PC-9 (cell line): ENCODE results near the gene ASCC3. TPM values are rescaled to one million over a fixed set of nuclear protein-coding genes. Genes with fewer than 3 reads are reported as not detected.

Experiments
- BruUV-seq: library from RNA; stranded (reverse); fragments of 400-500 nt; replicated peaks from 2 replicates; lab custom pipeline; 2021; lab: Mats Ljungman, UMichigan
- CTCF ChIA-PET: fragments of 300-600 bp; sonication (Branson Sonifier 250); formaldehyde crosslinking; loops from one replicate; lab custom pipeline; 2022; ENCODE audit warnings: antibody characterized with exemption; lab: Charles Lee
- POLR2A ChIA-PET: fragments of 300-600 bp; sonication (Branson Sonifier 250); formaldehyde crosslinking; loops from one replicate; lab custom pipeline; 2022; ENCODE audit warnings: antibody characterized with exemption; ENCODE audit not compliant: unreplicated experiment; lab: Charles Lee
- DNase-seq, 2 experiments: peaks; one replicate each; pipeline versions ENCODE4 v3.0.0 to v3.0.0-alpha.2; 2015 to 2022; ENCODE audit warnings: mixed read lengths in 1 of 2
- H2AFZ ChIP-seq: fragments of 200-600 bp; sonication (generic); 2 replicates; pipeline ENCODE4 v1.8.1; 2017; ENCODE audit warnings: antibody characterized with exemption
- H3F3A ChIP-seq: fragments of 200-600 bp; sonication (generic); 2 replicates; pipeline ENCODE4 v1.8.1; 2017; ENCODE audit warnings: antibody characterized with exemption, mild to moderate bottlenecking, low read depth; ENCODE audit not compliant: insufficient read depth
- H3K27ac ChIP-seq: fragments of 200-600 bp; sonication (generic); 2 replicates; pipeline ENCODE4 v1.6.1; 2016; ENCODE audit warnings: mixed run types
- H3K27me3 ChIP-seq: fragments of 200-600 bp; sonication (generic); 2 replicates; pipeline ENCODE4 v1.6.1; 2016; ENCODE audit warnings: low read depth, mixed run types; ENCODE audit not compliant: insufficient read depth
- H3K36me3 ChIP-seq: fragments of 200-600 bp; sonication (generic); 2 replicates; pipeline ENCODE4 v1.6.1; 2016; ENCODE audit warnings: low read depth, mixed run types
- H3K4me1 ChIP-seq: fragments of 200-600 bp; sonication (generic); replicated peaks from 2 replicates; pipeline ENCODE4 v1.6.1; 2016; ENCODE audit warnings: mixed run types; ENCODE audit not compliant: insufficient read depth
- H3K4me2 ChIP-seq: fragments of 200-600 bp; sonication (generic); 2 replicates; pipeline ENCODE4 v1.6.1; 2017; ENCODE audit warnings: mixed run types
- H3K4me3 ChIP-seq: fragments of 200-600 bp; sonication (generic); 2 replicates; pipeline ENCODE4 v1.6.1; 2016; ENCODE audit warnings: mixed run types
- H3K79me2 ChIP-seq: fragments of 200-600 bp; sonication (generic); 2 replicates; pipeline ENCODE4 v1.6.1; 2017; ENCODE audit warnings: low read depth, mixed run types
- H3K9me2 ChIP-seq: fragments of 200-600 bp; sonication (generic); 2 replicates; pipeline ENCODE4 v1.8.1; 2017; ENCODE audit warnings: mild to moderate bottlenecking; ENCODE audit not compliant: insufficient read depth
- H3K9me3 ChIP-seq: fragments of 200-600 bp; sonication (generic); 2 replicates; pipeline ENCODE4 v1.8.1; 2016; ENCODE audit warnings: low read depth; ENCODE audit not compliant: insufficient read depth
- H4K20me1 ChIP-seq: fragments of 200-600 bp; sonication (generic); 2 replicates; pipeline ENCODE4 v1.8.1; 2017; ENCODE audit not compliant: insufficient read depth
- EZH2 ChIP-seq: fragments of 200-600 bp; sonication (generic); IDR thresholded peaks from 2 replicates; pipeline ENCODE4 v1.8.0; 2017; ENCODE audit warnings: antibody characterized with exemption, low read depth
- intact Hi-C: fragments of 100-400 bp; cut with micrococcal nuclease; formaldehyde crosslinking; loops from one replicate; pipeline ENCODE4 v1.10.0; 2022; ENCODE audit not compliant: unreplicated experiment
- total RNA-seq: library from RNA; stranded (reverse); gene quantifications from 2 replicates; pipeline ENCODE4 v1.2.3, GENCODE V29; 2021
- TF ChIP-seq, protein P1 (sequence below): fragments of 200-600 bp; sonication (generic); conservative IDR thresholded peaks from 2 replicates; pipeline ENCODE4 v1.6.1; 2017; ENCODE audit warnings: mixed run types, antibody characterized with exemption, mild to moderate bottlenecking, moderate library complexity

Gene ASCC3
- total RNA-seq, 1 experiment from 2014 or later, result 29.4 TPM

DNA sequence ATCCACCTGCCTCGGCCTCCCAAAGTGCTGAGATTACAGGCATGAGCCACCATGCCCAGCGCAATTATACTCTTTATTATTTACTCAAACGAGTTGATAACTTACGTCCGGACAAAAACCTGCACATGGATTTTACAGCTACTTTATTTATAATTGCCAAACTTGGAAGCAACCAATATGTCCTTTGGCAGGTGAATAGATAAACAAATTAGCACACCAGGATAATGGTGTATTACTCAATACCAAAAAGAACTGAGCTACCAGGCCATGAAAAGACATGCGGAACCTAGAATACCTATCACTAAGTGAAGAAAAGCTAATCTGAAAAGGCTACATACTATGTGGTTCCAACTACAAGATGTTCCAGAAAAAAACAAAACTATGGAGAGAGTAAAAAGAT, 168.1 kb downstream of the ASCC3 start:
- Histone ChIP-seq H3K9me3 (no peaks in the 10 kb centered on the region), H3K4me1 (no peaks in the 10 kb centered on the region), H3K79me2 (no peaks in the 10 kb centered on the region), H3K4me2 (no peak overlapping the region), H2AFZ (no peak overlapping the region), H3F3A (no peaks in the 10 kb centered on the region), H3K27ac (no peak overlapping the region), H3K36me3 (0 out of 2 replicates have a peak, but pooled peaks cover 7% of the 10 kb centered on the region), H4K20me1 (no peaks in the 10 kb centered on the region), H3K9me2 (no peaks in the 10 kb centered on the region), H3K27me3 (no peaks in the 10 kb centered on the region), H3K4me3 (no peak overlapping the region)
- POLR2A ChIA-PET, result no interaction called here
- no peak for DNase-seq
- TF ChIP-seq EZH2, result no peak
- TF ChIP-seq, protein P1, sequence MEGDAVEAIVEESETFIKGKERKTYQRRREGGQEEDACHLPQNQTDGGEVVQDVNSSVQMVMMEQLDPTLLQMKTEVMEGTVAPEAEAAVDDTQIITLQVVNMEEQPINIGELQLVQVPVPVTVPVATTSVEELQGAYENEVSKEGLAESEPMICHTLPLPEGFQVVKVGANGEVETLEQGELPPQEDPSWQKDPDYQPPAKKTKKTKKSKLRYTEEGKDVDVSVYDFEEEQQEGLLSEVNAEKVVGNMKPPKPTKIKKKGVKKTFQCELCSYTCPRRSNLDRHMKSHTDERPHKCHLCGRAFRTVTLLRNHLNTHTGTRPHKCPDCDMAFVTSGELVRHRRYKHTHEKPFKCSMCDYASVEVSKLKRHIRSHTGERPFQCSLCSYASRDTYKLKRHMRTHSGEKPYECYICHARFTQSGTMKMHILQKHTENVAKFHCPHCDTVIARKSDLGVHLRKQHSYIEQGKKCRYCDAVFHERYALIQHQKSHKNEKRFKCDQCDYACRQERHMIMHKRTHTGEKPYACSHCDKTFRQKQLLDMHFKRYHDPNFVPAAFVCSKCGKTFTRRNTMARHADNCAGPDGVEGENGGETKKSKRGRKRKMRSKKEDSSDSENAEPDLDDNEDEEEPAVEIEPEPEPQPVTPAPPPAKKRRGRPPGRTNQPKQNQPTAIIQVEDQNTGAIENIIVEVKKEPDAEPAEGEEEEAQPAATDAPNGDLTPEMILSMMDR, result no peak
- BruUV-seq, result no TSS peak
- intact Hi-C loops, result no loop called here
- CTCF ChIA-PET, result interaction anchor here (0.6 kb wide), 1 partner anchor 34 kb away, joined by 3 read pairs; no protein-coding TSS in a partner anchor

DNA sequence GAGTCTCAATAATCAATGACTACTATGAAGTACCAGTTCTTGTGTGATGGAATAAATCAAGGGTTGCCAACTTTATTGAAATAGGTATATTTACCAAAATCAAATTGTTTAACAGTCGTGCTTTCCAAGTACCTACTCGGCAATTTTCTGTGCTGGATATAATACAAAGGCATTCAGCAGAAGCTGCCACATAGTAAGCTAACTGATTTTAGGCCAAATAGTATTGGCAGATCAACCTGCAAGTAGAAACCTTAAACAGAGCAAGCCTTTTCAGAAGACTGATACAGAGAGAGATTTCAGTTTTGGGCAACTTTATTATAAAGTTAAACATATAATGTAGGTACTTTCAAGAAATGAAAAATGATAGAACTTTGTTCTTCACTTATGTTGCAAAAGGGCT, 174.6 kb downstream of the ASCC3 start:
- intact Hi-C loops, result no loop called here
- Histone ChIP-seq H3K79me2 (no peaks in the 10 kb centered on the region), H3K4me2 (no peak overlapping the region), H3K9me2 (peaks cover 5% of the 10 kb centered on the region; the same call in 1 of the 2 replicates), H3K4me3 (no peak overlapping the region), H3K4me1 (no peaks in the 10 kb centered on the region), H3K27me3 (no peaks in the 10 kb centered on the region), H3K9me3 (no peaks in the 10 kb centered on the region; the same call in 1 of the 2 replicates), H4K20me1 (no peaks in the 10 kb centered on the region), H2AFZ (no peak overlapping the region), H3K27ac (no peak overlapping the region), H3F3A (no peaks in the 10 kb centered on the region), H3K36me3 (no peaks in the 10 kb centered on the region)
- TF ChIP-seq, protein P1, result no peak
- no peak for TF ChIP-seq EZH2
- POLR2A ChIA-PET, result no interaction called here
- no peak for DNase-seq
- BruUV-seq, result no TSS peak
- CTCF ChIA-PET, result no interaction called here

DNA sequence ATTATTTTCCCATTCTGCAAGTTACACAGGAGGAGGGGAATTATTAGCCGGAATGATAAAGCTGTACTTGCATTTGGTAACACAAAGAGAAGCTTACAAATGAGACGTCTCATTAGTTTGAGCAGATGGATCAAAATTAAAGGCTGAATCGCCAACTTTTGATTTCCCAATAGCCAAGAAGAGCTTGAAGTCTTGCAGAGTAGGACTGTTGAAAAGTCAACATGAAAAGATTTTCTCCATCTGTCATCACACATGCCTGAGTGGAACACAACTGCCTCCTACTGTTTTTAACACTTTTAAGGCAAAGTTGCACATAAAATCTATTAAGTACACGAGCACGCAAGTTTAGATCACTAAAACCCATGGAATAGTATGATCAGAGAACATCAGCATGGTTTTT, 176.2 kb downstream of the ASCC3 start:
- no TSS peak for BruUV-seq
- CTCF ChIA-PET, result no interaction called here

More for the DNA sequence above, 176.2 kb downstream of the ASCC3 start:
- H3K9me2 ChIP-seq, result peaks cover 5% of the 10 kb centered on the region; the same call in 1 of the 2 replicates
- H3K4me2 ChIP-seq, result no peak overlapping the region
- H2AFZ ChIP-seq, result no peak overlapping the region
- no peaks in the 10 kb centered on the region for H3K79me2 ChIP-seq
- H3K4me3 ChIP-seq, result no peak overlapping the region
- POLR2A ChIA-PET, result no interaction called here
- H4K20me1 ChIP-seq, result no peaks in the 10 kb centered on the region
- intact Hi-C loops, result no loop called here
- H3K36me3 ChIP-seq, result no peaks in the 10 kb centered on the region
- H3F3A ChIP-seq, result no peaks in the 10 kb centered on the region
- no peaks in the 10 kb centered on the region for H3K27me3 ChIP-seq
- DNase-seq, result no peak
- TF ChIP-seq, protein P1, result no peak
- no peak for TF ChIP-seq EZH2
- H3K27ac ChIP-seq, result no peak overlapping the region
- H3K9me3 ChIP-seq, result no peaks in the 10 kb centered on the region; the same call in 1 of the 2 replicates
- no peaks in the 10 kb centered on the region for H3K4me1 ChIP-seq
